HG03280 (cell line): Measurements from ENCODE around the gene SCO2.
A peak's percentile ranks its signal among the peaks of the same experiment; 100 is the strongest.

Source experiments
- ATAC-seq: cut with Tn5 transposase; IDR thresholded peaks from one replicate; pipeline ENCODE4 v1.9.1; 2021; ENCODE audit warnings: mild to moderate bottlenecking, moderate library complexity; ENCODE audit not compliant: unreplicated experiment

SCO2 gene

GRCh38 chr22:50525104-50525857, at the start of gene SCO2:
TSS of gene SCO2 (minus strand) at chr22:50525598. CDS start at chr22:50524411, 1,187 bp downstream.
- peak; percentile 41 for ATAC-seq

- no peak for ATAC-seq
Observed at GRCh38 chr22:50574383-50574755, 49.0 kb upstream of the SCO2 start.

GRCh38 chr22:50573491-50574382, 48.3 kb upstream of the SCO2 start:
- no peak for ATAC-seq

GRCh38 chr22:50572965-50573364, 47.6 kb upstream of the SCO2 start:
- ATAC-seq: no peak

GRCh38 chr22:50571264-50572175, 46.1 kb upstream of the SCO2 start:
- ATAC-seq: no peak

GRCh38 chr22:50570861-50571260, 45.5 kb upstream of the SCO2 start:
- ATAC-seq: no peak

- no peak for ATAC-seq
Observed at GRCh38 chr22:50569896-50570535, 44.6 kb upstream of the SCO2 start.

GRCh38 chr22:50569041-50569459, 43.7 kb upstream of the SCO2 start:
- ATAC-seq: no peak

- no peak for ATAC-seq
Observed at GRCh38 chr22:50568626-50569025, 43.2 kb upstream of the SCO2 start.

- ATAC-seq: no peak
Observed at GRCh38 chr22:50567721-50568252, 42.4 kb upstream of the SCO2 start.

GRCh38 chr22:50564289-50564688, 38.9 kb upstream of the SCO2 start:
- no peak for ATAC-seq

GRCh38 chr22:50563413-50564160, 38.2 kb upstream of the SCO2 start:
- no peak for ATAC-seq

- peak; percentile 90 for ATAC-seq
Observed at GRCh38 chr22:50562523-50563412, 37.4 kb upstream of the SCO2 start, which contains the start of gene SYCE3. TSS of gene SYCE3 (minus strand) at chr22:50562919. CDS start at chr22:50556405, 6,514 bp downstream.

- no peak for ATAC-seq
Observed at GRCh38 chr22:50561401-50562358, 36.3 kb upstream of the SCO2 start.

GRCh38 chr22:50560034-50560433, 34.6 kb upstream of the SCO2 start:
- ATAC-seq: no peak

- ATAC-seq: no peak
Observed at GRCh38 chr22:50556703-50557102, 31.3 kb upstream of the SCO2 start.

- no peak for ATAC-seq
Observed at GRCh38 chr22:50553310-50553709, 27.9 kb upstream of the SCO2 start.
